Activated CD4-positive, alpha-beta T cell treated with anti-CD3 and anti-CD28 coated beads, Interleukin-2, amount 10 ng/mL, durations not matched to agents 24 days and 14 days (primary cell): Measurements from ENCODE around the gene FAM222A. TPM values are rescaled to one million over a fixed set of nuclear protein-coding genes. Genes with fewer than 3 reads are reported as not detected.

ENCODE experiments used
- DNase-seq: peaks from one replicate; pipeline ENCODE4 v3.0.0; 2022
- H3K27ac Mint-ChIP-seq: one replicate; pipeline ENCODE4 v1.8.0; 2022; ENCODE audit warnings: mild to moderate bottlenecking, mixed read lengths
- H3K27me3 Mint-ChIP-seq: one replicate; pipeline ENCODE4 v1.8.0; 2022; ENCODE audit warnings: mixed read lengths
- H3K36me3 Mint-ChIP-seq: one replicate; pipeline ENCODE4 v1.8.0; 2022; ENCODE audit warnings: low read depth, mild to moderate bottlenecking, mixed read lengths
- H3K4me1 Mint-ChIP-seq: one replicate; pipeline ENCODE4 v1.8.0; 2021; ENCODE audit warnings: mixed read lengths
- H3K4me3 Mint-ChIP-seq: one replicate; pipeline ENCODE4 v1.8.0; 2022; ENCODE audit warnings: mild to moderate bottlenecking, moderate library complexity, mixed read lengths
- H3K9me3 Mint-ChIP-seq: one replicate; pipeline ENCODE4 v1.8.0; 2021; ENCODE audit warnings: mixed read lengths
- intact Hi-C: fragments of 100-400 bp; cut with micrococcal nuclease; formaldehyde crosslinking; loops from one replicate; pipeline ENCODE4 v1.15.1; 2023
- total RNA-seq: library from RNA; stranded (reverse); gene quantifications from 2 replicates; pipeline ENCODE4 v1.2.3, GENCODE V29; 2022

Gene FAM222A
- total RNA-seq, 1 donor from 2014 or later: 1.3 TPM

- peaks cover 4% of the 10 kb centered on the region for H3K27me3 Mint-ChIP-seq
- H3K4me3 Mint-ChIP-seq: no peak overlapping the region
- DNase-seq: no peak
- no peaks in the 10 kb centered on the region for H3K9me3 Mint-ChIP-seq
- H3K4me1 Mint-ChIP-seq: no peaks in the 10 kb centered on the region
- intact Hi-C loops: no loop called here
- H3K36me3 Mint-ChIP-seq: no peaks in the 10 kb centered on the region
- no peak overlapping the region for H3K27ac Mint-ChIP-seq
These were observed 15.3 kb downstream of the FAM222A start for GRCh38 chr12:109728921-109729320.

- intact Hi-C loops: no loop called here
- no peak for DNase-seq
These were observed 15.8 kb downstream of the FAM222A start for GRCh38 chr12:109729371-109729781.

GRCh38 chr12:109729801-109730200, 16.2 kb downstream of the FAM222A start:
- no peak overlapping the region for H3K27ac Mint-ChIP-seq
- DNase-seq: no peak
- no peaks in the 10 kb centered on the region for H3K9me3 Mint-ChIP-seq
- H3K4me3 Mint-ChIP-seq: no peak overlapping the region
- H3K4me1 Mint-ChIP-seq: no peaks in the 10 kb centered on the region
- H3K36me3 Mint-ChIP-seq: no peaks in the 10 kb centered on the region
- intact Hi-C loops: no loop called here
- peaks cover 9% of the 10 kb centered on the region for H3K27me3 Mint-ChIP-seq

More at GRCh38 chr12:109729371-109729781, 15.8 kb downstream of the FAM222A start:
- Mint-ChIP-seq H3K27me3 (peaks cover 7% of the 10 kb centered on the region), H3K9me3 (no peaks in the 10 kb centered on the region), H3K27ac (no peak overlapping the region), H3K36me3 (no peaks in the 10 kb centered on the region), H3K4me1 (no peaks in the 10 kb centered on the region), H3K4me3 (no peak overlapping the region)

- Mint-ChIP-seq H3K27me3 (peaks cover 16% of the 10 kb centered on the region), H3K4me1 (no peaks in the 10 kb centered on the region), H3K9me3 (no peaks in the 10 kb centered on the region), H3K4me3 (no peak overlapping the region), H3K27ac (no peak overlapping the region), H3K36me3 (no peaks in the 10 kb centered on the region)
- intact Hi-C loops: no loop called here
- no peak for DNase-seq
These were observed 16.9 kb downstream of the FAM222A start for GRCh38 chr12:109730306-109731145.

GRCh38 chr12:109731231-109731731, 17.7 kb downstream of the FAM222A start:
- H3K36me3 Mint-ChIP-seq: no peaks in the 10 kb centered on the region
- H3K9me3 Mint-ChIP-seq: no peaks in the 10 kb centered on the region
- peaks cover 19% of the 10 kb centered on the region for H3K27me3 Mint-ChIP-seq
- DNase-seq: no peak
- no peaks in the 10 kb centered on the region for H3K4me1 Mint-ChIP-seq
- H3K4me3 Mint-ChIP-seq: no peak overlapping the region
- intact Hi-C loops: no loop called here
- H3K27ac Mint-ChIP-seq: no peak overlapping the region

- intact Hi-C loops: no loop called here
- Mint-ChIP-seq H3K4me1 (no peaks in the 10 kb centered on the region), H3K36me3 (no peaks in the 10 kb centered on the region), H3K27me3 (peaks cover 23% of the 10 kb centered on the region), H3K4me3 (no peak overlapping the region), H3K9me3 (no peaks in the 10 kb centered on the region), H3K27ac (no peak overlapping the region)
- no peak for DNase-seq
These were observed 18.2 kb downstream of the FAM222A start for GRCh38 chr12:109731806-109732205.

- H3K27ac Mint-ChIP-seq: no peak overlapping the region
- H3K9me3 Mint-ChIP-seq: no peaks in the 10 kb centered on the region
- intact Hi-C loops: no loop called here
These were observed 19.0 kb downstream of the FAM222A start for GRCh38 chr12:109732321-109733305.

GRCh38 chr12:109734219-109735000, 20.8 kb downstream of the FAM222A start:
- Mint-ChIP-seq H3K4me3 (no peak overlapping the region), H3K36me3 (no peaks in the 10 kb centered on the region), H3K27me3 (peaks cover 26% of the 10 kb centered on the region), H3K27ac (no peak overlapping the region), H3K4me1 (no peaks in the 10 kb centered on the region), H3K9me3 (no peaks in the 10 kb centered on the region)
- intact Hi-C loops: no loop called here
- no peak for DNase-seq

More at GRCh38 chr12:109732321-109733305, 19.0 kb downstream of the FAM222A start:
- Mint-ChIP-seq H3K27me3 (peaks cover 23% of the 10 kb centered on the region), H3K4me3 (no peak overlapping the region), H3K4me1 (no peaks in the 10 kb centered on the region), H3K36me3 (no peaks in the 10 kb centered on the region)
- DNase-seq: no peak

- no peaks in the 10 kb centered on the region for H3K36me3 Mint-ChIP-seq
- peaks cover 26% of the 10 kb centered on the region for H3K27me3 Mint-ChIP-seq
- no peaks in the 10 kb centered on the region for H3K9me3 Mint-ChIP-seq
- intact Hi-C loops: no loop called here
- H3K4me1 Mint-ChIP-seq: no peaks in the 10 kb centered on the region
- H3K4me3 Mint-ChIP-seq: no peak overlapping the region
- no peak for DNase-seq
- no peak overlapping the region for H3K27ac Mint-ChIP-seq
These were observed 21.5 kb downstream of the FAM222A start for GRCh38 chr12:109735051-109735521.

GRCh38 chr12:109735825-109736551, 22.4 kb downstream of the FAM222A start:
- H3K4me1 Mint-ChIP-seq: no peaks in the 10 kb centered on the region
- no peaks in the 10 kb centered on the region for H3K9me3 Mint-ChIP-seq
- intact Hi-C loops: no loop called here
- peaks cover 26% of the 10 kb centered on the region for H3K27me3 Mint-ChIP-seq
- H3K4me3 Mint-ChIP-seq: no peak overlapping the region
- H3K36me3 Mint-ChIP-seq: no peaks in the 10 kb centered on the region
- DNase-seq: no peak
- H3K27ac Mint-ChIP-seq: no peak overlapping the region

GRCh38 chr12:109736552-109737108, 23.0 kb downstream of the FAM222A start:
- Mint-ChIP-seq H3K27ac (no peak overlapping the region), H3K4me1 (no peaks in the 10 kb centered on the region), H3K36me3 (no peaks in the 10 kb centered on the region), H3K9me3 (no peaks in the 10 kb centered on the region), H3K27me3 (peaks cover 26% of the 10 kb centered on the region), H3K4me3 (no peak overlapping the region)
- intact Hi-C loops: no loop called here
- DNase-seq: peak; percentile 73

GRCh38 chr12:109737126-109737525, 23.5 kb downstream of the FAM222A start:
- H3K9me3 Mint-ChIP-seq: no peaks in the 10 kb centered on the region
- intact Hi-C loops: no loop called here
- no peak for DNase-seq
- H3K4me3 Mint-ChIP-seq: no peak overlapping the region
- no peaks in the 10 kb centered on the region for H3K4me1 Mint-ChIP-seq
- H3K27ac Mint-ChIP-seq: no peak overlapping the region
- peaks cover 26% of the 10 kb centered on the region for H3K27me3 Mint-ChIP-seq
- no peaks in the 10 kb centered on the region for H3K36me3 Mint-ChIP-seq
